ENCODE results near the gene OR6C65. TPM values are rescaled to one million over a fixed set of nuclear protein-coding genes. Genes with fewer than 3 reads are reported as not detected.
"Not testable (repeated sequence)": the region's sequence is repeated elsewhere in the genome, so short reads cannot be mapped to it uniquely, and the experiment has no call there.

The OR6C65 gene
- polyA plus RNA-seq (2013, experiment 1 of 2): not detected
- polyA plus RNA-seq (2013, experiment 2 of 2): not detected

- Histone ChIP-seq H3K4me1 (ENCODE audit: control insufficient read depth, insufficient read depth, low read length, poor library complexity, severe bottlenecking) (no peaks in the 10 kb centered on the region), H3K27ac (ENCODE audit: low read depth, low read length, severe bottlenecking) (no peak within 1 kb of the TSS), H3K36me3 (ENCODE audit: control insufficient read depth, insufficient read depth, low read length) (no peaks in the 10 kb centered on the region), H3K9me3 (ENCODE audit: control insufficient read depth, low read length) (no peaks in the 10 kb centered on the region), H3K4me3 (ENCODE audit: extremely low read depth, insufficient read depth, low read length, poor library complexity, severe bottlenecking) (no peak within 1 kb of the TSS)
- WGBS, 2 experiments (ENCODE audit: insufficient coverage in 2 of 2): no CpG with 5 or more reads among the region's 1 CpG
These were observed at the start of gene OR6C65 for GRCh38 chr12:55400229-55400628. Gene OR6C65, plus strand, starts transcription at chr12:55400529. Its CDS starts 0 bp downstream, at chr12:55400529.

DNA sequence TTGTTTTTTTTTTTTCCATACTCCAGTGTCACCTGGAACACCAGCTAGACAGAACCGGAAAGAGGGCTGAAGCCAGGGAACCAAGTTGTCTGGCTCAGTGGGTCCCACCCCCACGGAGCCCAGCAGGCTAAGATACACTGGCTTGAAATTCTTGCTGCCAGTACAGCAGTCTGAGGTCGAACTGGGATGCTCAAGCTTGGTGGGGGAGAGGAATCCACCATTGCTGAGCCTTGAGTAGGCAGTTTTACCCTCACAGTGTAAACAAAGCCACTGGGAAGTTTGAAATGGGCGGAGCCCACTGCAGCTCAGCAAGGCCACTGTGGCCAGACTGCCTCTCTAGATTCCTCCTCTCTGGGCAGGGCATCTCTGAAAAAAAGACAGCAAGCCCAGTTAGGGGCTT lies 45.0 kb upstream of the OR6C65 start:
- H3K4me1 ChIP-seq (ENCODE audit: control insufficient read depth, insufficient read depth, low read length, poor library complexity, severe bottlenecking); H3K9me3 ChIP-seq (ENCODE audit: control insufficient read depth, low read length); H3K36me3 ChIP-seq (ENCODE audit: control insufficient read depth, insufficient read depth, low read length); H3K27ac ChIP-seq (ENCODE audit: low read depth, low read length, severe bottlenecking); H3K4me3 ChIP-seq (ENCODE audit: extremely low read depth, insufficient read depth, low read length, poor library complexity, severe bottlenecking): not testable (repeated sequence)
- WGBS, 2 experiments (ENCODE audit: insufficient coverage in 2 of 2): 77 to 100% methylated on average over 2 to 3 of the region's 4 CpGs

GRCh38 chr12:55362675-55363074 lies 37.7 kb upstream of the OR6C65 start, which contains the start of gene OR6C75:
Gene OR6C75, plus strand, starts transcription at chr12:55362975. Its CDS starts 2,136 bp downstream, at chr12:55365111.
- no peaks in the 10 kb centered on the region for H3K4me1 ChIP-seq (ENCODE audit: control insufficient read depth, insufficient read depth, low read length, poor library complexity, severe bottlenecking)
- no peaks in the 10 kb centered on the region for H3K9me3 ChIP-seq (ENCODE audit: control insufficient read depth, low read length)
- H3K36me3 ChIP-seq (ENCODE audit: control insufficient read depth, insufficient read depth, low read length): no peaks in the 10 kb centered on the region
- no peak within 1 kb of the TSS for H3K27ac ChIP-seq (ENCODE audit: low read depth, low read length, severe bottlenecking)
- H3K4me3 ChIP-seq (ENCODE audit: extremely low read depth, insufficient read depth, low read length, poor library complexity, severe bottlenecking): no peak within 1 kb of the TSS
- 100% methylated on average over 1 of the region's 4 CpGs; no CpG with 5 or more reads in 1 of the 2 experiments for WGBS, 2 experiments (ENCODE audit: insufficient coverage in 2 of 2)

DNA sequence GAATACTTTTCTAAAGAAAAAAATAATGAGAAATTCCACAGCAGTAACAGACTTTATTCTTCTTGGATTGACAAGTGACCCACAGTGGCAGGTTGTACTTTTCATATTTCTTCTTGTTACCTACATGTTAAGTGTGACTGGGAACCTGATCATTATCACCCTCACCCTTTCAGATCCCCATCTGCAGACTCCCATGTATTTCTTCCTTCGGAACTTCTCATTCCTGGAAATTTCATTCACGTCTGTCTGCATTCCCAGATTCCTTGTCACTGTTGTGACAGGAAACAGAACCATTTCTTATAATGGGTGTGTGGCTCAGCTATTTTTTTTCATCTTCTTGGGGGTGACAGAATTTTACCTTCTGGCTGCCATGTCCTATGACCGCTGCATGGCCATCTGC lies 35.2 kb upstream of the OR6C65 start:
- H3K27ac ChIP-seq (ENCODE audit: low read depth, low read length, severe bottlenecking): no peak overlapping the region
- WGBS, 2 experiments (ENCODE audit: insufficient coverage in 2 of 2): 85 to 100% methylated on average over 3 of the region's 3 CpGs

GRCh38 chr12:55372521-55372920 lies 27.8 kb upstream of the OR6C65 start:
- H3K27ac ChIP-seq (ENCODE audit: low read depth, low read length, severe bottlenecking): no peak overlapping the region
- H3K4me3 ChIP-seq (ENCODE audit: extremely low read depth, insufficient read depth, low read length, poor library complexity, severe bottlenecking): no peak overlapping the region

More for the DNA sequence above, 35.2 kb upstream of the OR6C65 start:
- Histone ChIP-seq H3K4me1 (ENCODE audit: control insufficient read depth, insufficient read depth, low read length, poor library complexity, severe bottlenecking) (no peaks in the 10 kb centered on the region), H3K4me3 (ENCODE audit: extremely low read depth, insufficient read depth, low read length, poor library complexity, severe bottlenecking) (no peak overlapping the region), H3K9me3 (ENCODE audit: control insufficient read depth, low read length) (no peaks in the 10 kb centered on the region), H3K36me3 (ENCODE audit: control insufficient read depth, insufficient read depth, low read length) (no peaks in the 10 kb centered on the region)

DNA sequence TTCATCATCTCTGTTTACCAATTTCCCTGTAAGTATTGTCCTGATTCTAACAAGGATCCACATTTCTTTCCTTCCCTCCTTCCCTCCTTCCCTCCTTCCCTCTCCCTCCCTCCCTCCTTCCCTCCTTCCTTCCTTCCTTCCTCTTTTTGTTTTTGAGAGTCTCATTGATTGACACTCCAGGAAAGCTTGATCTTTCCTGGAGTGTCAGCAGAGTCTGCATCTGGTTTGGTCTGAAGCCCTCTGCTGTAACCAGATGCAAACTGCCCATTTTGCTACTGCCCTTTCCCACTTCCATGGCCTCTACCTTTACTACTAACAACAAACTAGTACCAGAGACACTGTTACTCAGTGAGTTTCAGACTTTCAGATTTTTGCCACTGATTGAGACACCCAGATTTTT lies 14.4 kb upstream of the OR6C65 start:
- H3K36me3 ChIP-seq (ENCODE audit: control insufficient read depth, insufficient read depth, low read length): no peaks in the 10 kb centered on the region
- no peaks in the 10 kb centered on the region for H3K9me3 ChIP-seq (ENCODE audit: control insufficient read depth, low read length)
- H3K4me1 ChIP-seq (ENCODE audit: control insufficient read depth, insufficient read depth, low read length, poor library complexity, severe bottlenecking): no peaks in the 10 kb centered on the region
- no peak overlapping the region for H3K27ac ChIP-seq (ENCODE audit: low read depth, low read length, severe bottlenecking)
- no peak overlapping the region for H3K4me3 ChIP-seq (ENCODE audit: extremely low read depth, insufficient read depth, low read length, poor library complexity, severe bottlenecking)

More at GRCh38 chr12:55372521-55372920, 27.8 kb upstream of the OR6C65 start:
- H3K36me3 ChIP-seq (ENCODE audit: control insufficient read depth, insufficient read depth, low read length): no peaks in the 10 kb centered on the region
- 89 to 100% methylated on average over 3 of the region's 4 CpGs for WGBS, 2 experiments (ENCODE audit: insufficient coverage in 2 of 2)
- no peaks in the 10 kb centered on the region for H3K9me3 ChIP-seq (ENCODE audit: control insufficient read depth, low read length)
- H3K4me1 ChIP-seq (ENCODE audit: control insufficient read depth, insufficient read depth, low read length, poor library complexity, severe bottlenecking): no peaks in the 10 kb centered on the region

- H3K4me1 ChIP-seq (ENCODE audit: control insufficient read depth, insufficient read depth, low read length, poor library complexity, severe bottlenecking): no peaks in the 10 kb centered on the region
- H3K9me3 ChIP-seq (ENCODE audit: control insufficient read depth, low read length): no peaks in the 10 kb centered on the region
- no peak overlapping the region for H3K4me3 ChIP-seq (ENCODE audit: extremely low read depth, insufficient read depth, low read length, poor library complexity, severe bottlenecking)
- no peak overlapping the region for H3K27ac ChIP-seq (ENCODE audit: low read depth, low read length, severe bottlenecking)
- WGBS, 2 experiments (ENCODE audit: insufficient coverage in 2 of 2): 92 to 94% methylated on average over 17 to 23 of the region's 23 CpGs
- H3K36me3 ChIP-seq (ENCODE audit: control insufficient read depth, insufficient read depth, low read length): no peaks in the 10 kb centered on the region
These were observed 8.1 kb upstream of the OR6C65 start for GRCh38 chr12:55392032-55392795.

GRCh38 chr12:55396326-55396725 lies 4.0 kb upstream of the OR6C65 start:
- Histone ChIP-seq H3K4me3 (ENCODE audit: extremely low read depth, insufficient read depth, low read length, poor library complexity, severe bottlenecking) (no peak overlapping the region), H3K36me3 (ENCODE audit: control insufficient read depth, insufficient read depth, low read length) (no peaks in the 10 kb centered on the region), H3K9me3 (ENCODE audit: control insufficient read depth, low read length) (no peaks in the 10 kb centered on the region), H3K27ac (ENCODE audit: low read depth, low read length, severe bottlenecking) (no peak overlapping the region), H3K4me1 (ENCODE audit: control insufficient read depth, insufficient read depth, low read length, poor library complexity, severe bottlenecking) (no peaks in the 10 kb centered on the region)
- no CpG with 5 or more reads among the region's 1 CpG for WGBS, 2 experiments (ENCODE audit: insufficient coverage in 2 of 2)

- no peak overlapping the region for H3K4me3 ChIP-seq (ENCODE audit: extremely low read depth, insufficient read depth, low read length, poor library complexity, severe bottlenecking)
- no peaks in the 10 kb centered on the region for H3K4me1 ChIP-seq (ENCODE audit: control insufficient read depth, insufficient read depth, low read length, poor library complexity, severe bottlenecking)
- no peak overlapping the region for H3K27ac ChIP-seq (ENCODE audit: low read depth, low read length, severe bottlenecking)
- H3K36me3 ChIP-seq (ENCODE audit: control insufficient read depth, insufficient read depth, low read length): no peaks in the 10 kb centered on the region
- H3K9me3 ChIP-seq (ENCODE audit: control insufficient read depth, low read length): no peaks in the 10 kb centered on the region
- WGBS, 2 experiments (ENCODE audit: insufficient coverage in 2 of 2): no CpG with 5 or more reads among the region's 1 CpG
These were observed 7.5 kb downstream of the OR6C65 start for GRCh38 chr12:55407866-55408265.

DNA sequence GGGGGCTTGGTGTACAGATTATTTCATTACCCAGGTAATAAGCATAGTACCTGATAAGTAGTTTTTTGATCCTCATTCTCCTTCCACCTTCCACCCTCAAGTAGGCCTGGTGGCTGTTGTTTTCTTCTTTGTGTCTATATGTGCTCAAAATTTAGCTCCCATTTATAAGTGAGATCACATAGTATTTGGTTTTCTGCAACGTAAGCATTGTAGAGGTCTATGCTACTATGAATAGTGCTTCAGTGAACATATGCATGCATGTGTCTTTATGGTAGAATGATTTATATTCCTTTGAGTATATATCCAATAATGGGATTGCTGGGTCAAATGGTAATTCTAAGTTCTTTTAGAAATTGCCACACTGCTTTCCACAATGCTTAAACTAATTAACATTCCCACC lies 8.8 kb downstream of the OR6C65 start:
- WGBS, 2 experiments (ENCODE audit: insufficient coverage in 2 of 2): 100% methylated on average over 1 of the region's 1 CpG; no CpG with 5 or more reads in 1 of the 2 experiments
- H3K4me1 ChIP-seq (ENCODE audit: control insufficient read depth, insufficient read depth, low read length, poor library complexity, severe bottlenecking); H3K36me3 ChIP-seq (ENCODE audit: control insufficient read depth, insufficient read depth, low read length); H3K27ac ChIP-seq (ENCODE audit: low read depth, low read length, severe bottlenecking); H3K4me3 ChIP-seq (ENCODE audit: extremely low read depth, insufficient read depth, low read length, poor library complexity, severe bottlenecking); H3K9me3 ChIP-seq (ENCODE audit: control insufficient read depth, low read length): not testable (repeated sequence)

GRCh38 chr12:55412138-55412537 lies 11.8 kb downstream of the OR6C65 start:
- H3K4me3 ChIP-seq (ENCODE audit: extremely low read depth, insufficient read depth, low read length, poor library complexity, severe bottlenecking); H3K27ac ChIP-seq (ENCODE audit: low read depth, low read length, severe bottlenecking); H3K36me3 ChIP-seq (ENCODE audit: control insufficient read depth, insufficient read depth, low read length); H3K4me1 ChIP-seq (ENCODE audit: control insufficient read depth, insufficient read depth, low read length, poor library complexity, severe bottlenecking); H3K9me3 ChIP-seq (ENCODE audit: control insufficient read depth, low read length): not testable (repeated sequence)
- 91 to 97% methylated on average over 8 of the region's 15 CpGs for WGBS, 2 experiments (ENCODE audit: insufficient coverage in 2 of 2)

Measured in mesodermal cell (in vitro differentiated cells).